Esophagus squamous epithelium (tissue), 4 donors: ENCODE data around the gene ZNF507.
"Not testable (repeated sequence)": the region's sequence is repeated elsewhere in the genome, so short reads cannot be mapped to it uniquely, and the experiment has no call there.

Source experiments
- CTCF ChIP-seq, 6 experiments: fragments of 450-650 bp in 4 of 6; fragments of 200-600 bp in 2 of 6; sonication (generic) in 2 of 6; IDR thresholded peaks; one replicate each; pipeline ENCODE4 v1.5.1; 2016 to 2019; ENCODE audit warnings: antibody characterized with exemption in 6 of 6, mild to moderate bottlenecking in 4 of 6, moderate library complexity in 4 of 6
- POLR2A ChIP-seq, 4 donors: fragments of 450-650 bp; IDR thresholded peaks; one replicate each; pipeline ENCODE4 v1.6.1; 2017; ENCODE audit warnings: antibody characterized with exemption in 4 of 4, mild to moderate bottlenecking in 4 of 4, moderate library complexity in 3 of 4

DNA sequence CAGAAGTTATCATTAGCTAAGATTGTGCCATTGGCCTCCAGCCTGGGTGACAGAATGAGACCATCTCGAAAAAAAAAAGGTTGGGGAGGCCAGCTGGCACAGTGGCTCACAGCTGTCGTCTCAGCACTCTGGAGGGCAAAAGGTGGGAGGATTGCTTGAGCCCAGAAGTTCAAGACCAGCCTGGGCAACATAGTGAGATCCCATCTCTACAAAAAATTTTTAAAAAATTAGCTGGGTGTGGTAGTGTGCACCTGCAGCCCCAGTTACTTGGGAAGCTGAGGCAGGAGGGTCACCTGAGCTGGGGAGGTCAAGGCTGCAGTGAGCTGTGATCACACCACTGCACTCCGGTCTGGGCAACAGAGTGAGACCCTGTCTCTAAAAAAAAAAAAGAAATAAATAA is 78.5 kb downstream of the ZNF507 start:
- not testable (repeated sequence) for TF ChIP-seq CTCF, POLR2A (IDR thresholded peaks at IDR 0.05)
